COLO668 (cell line): ENCODE measurements around the gene SH3RF1.
"Not testable (repeated sequence)": the region's sequence is repeated elsewhere in the genome, so short reads cannot be mapped to it uniquely, and the experiment has no call there.

Source experiments
- DNase-seq: peaks from one replicate; lab custom pipeline; 2025; ENCODE audit not compliant: unreplicated experiment; lab: John Stamatoyannopoulos, UW

The SH3RF1 gene

GRCh38 chr4:169202145-169202699, 68.5 kb downstream of the SH3RF1 start:
- DNase-seq, result no peak

GRCh38 chr4:169201222-169202144, 69.3 kb downstream of the SH3RF1 start:
- DNase-seq, result no peak

- DNase-seq, result no peak
Measured at GRCh38 chr4:169200361-169201030, 70.3 kb downstream of the SH3RF1 start.

GRCh38 chr4:169199184-169199583, 71.6 kb downstream of the SH3RF1 start:
- DNase-seq, result no peak

- no peak for DNase-seq
Measured at GRCh38 chr4:169198167-169198566, 72.6 kb downstream of the SH3RF1 start.

GRCh38 chr4:169197206-169197605, 73.5 kb downstream of the SH3RF1 start:
- not testable (repeated sequence) for DNase-seq

GRCh38 chr4:169195032-169195431, 75.7 kb downstream of the SH3RF1 start:
- DNase-seq, result no peak

GRCh38 chr4:169189968-169190367, 80.8 kb downstream of the SH3RF1 start:
- not testable (repeated sequence) for DNase-seq

GRCh38 chr4:169189372-169189771, 81.4 kb downstream of the SH3RF1 start:
- DNase-seq, result no peak

- DNase-seq, result no peak
Measured at GRCh38 chr4:169188204-169188603, 82.6 kb downstream of the SH3RF1 start.

GRCh38 chr4:169185133-169185956, 85.4 kb downstream of the SH3RF1 start:
- DNase-seq, result no peak

GRCh38 chr4:169184686-169185085, 86.1 kb downstream of the SH3RF1 start:
- DNase-seq, result no peak

GRCh38 chr4:169184236-169184635, 86.5 kb downstream of the SH3RF1 start:
- no peak for DNase-seq

- DNase-seq, result no peak
Measured at GRCh38 chr4:169183581-169183980, 87.2 kb downstream of the SH3RF1 start.

- DNase-seq, result no peak
Measured at GRCh38 chr4:169179609-169180521, 90.9 kb downstream of the SH3RF1 start.

GRCh38 chr4:169178092-169178491, 92.7 kb downstream of the SH3RF1 start:
- DNase-seq, result not testable (repeated sequence)

- no peak for DNase-seq
Measured at GRCh38 chr4:169175476-169175875, 95.3 kb downstream of the SH3RF1 start.

GRCh38 chr4:169175035-169175434, 95.7 kb downstream of the SH3RF1 start:
- no peak for DNase-seq

GRCh38 chr4:169174247-169174646, 96.5 kb downstream of the SH3RF1 start:
- no peak for DNase-seq
